ENCODE data around the gene SPEM1. TPM values are rescaled to one million over a fixed set of nuclear protein-coding genes. Genes with fewer than 3 reads are reported as not detected.

SPEM1 gene
- polyA plus RNA-seq, 1 donor (not counting 4 experiments of a cell fraction or from before 2014, with no cell fraction given) = not detected

Other genes with a start within 250 kb of the SPEM1 start
- gene ASGR1, start 241.0 kb upstream of the SPEM1 start, polyA plus RNA-seq = 0.12 to 0.22 TPM (median 0.18 TPM) in 3 replicates
- gene DLG4, start 200.5 kb upstream of the SPEM1 start, polyA plus RNA-seq = 4.5 to 7.2 TPM (median 5.5 TPM) in 3 replicates
- gene ACADVL, start 200.4 kb upstream of the SPEM1 start, polyA plus RNA-seq = 300 to 633 TPM (median 301 TPM) in 3 replicates
- gene DVL2, start 185.8 kb upstream of the SPEM1 start, polyA plus RNA-seq = 3.7 to 6.3 TPM (median 4.7 TPM) in 3 replicates
- gene PHF23, start 180.9 kb upstream of the SPEM1 start, polyA plus RNA-seq = 52.8 to 61.6 TPM (median 55.3 TPM) in 3 replicates
- 271 to 416 TPM (median 391 TPM) in 3 replicates for gene GABARAP, start 177.9 kb upstream of the SPEM1 start, polyA plus RNA-seq
- gene CTDNEP1, start 168.6 kb upstream of the SPEM1 start, polyA plus RNA-seq = 60.8 to 143 TPM (median 66.2 TPM) in 3 replicates
- 19.4 to 24.9 TPM (median 21.4 TPM) in 3 replicates for gene ELP5, start 168.1 kb upstream of the SPEM1 start, polyA plus RNA-seq
- gene CLDN7, start 157.8 kb upstream of the SPEM1 start, polyA plus RNA-seq = 6.3 to 9.0 TPM (median 6.8 TPM) in 3 replicates
- gene SLC2A4, start 138.6 kb upstream of the SPEM1 start, polyA plus RNA-seq = 0.05 TPM in 1 of 3 replicates, not detected in the others
- gene YBX2, start 125.7 kb upstream of the SPEM1 start, polyA plus RNA-seq = 0.01 to 0.05 TPM (median 0.05 TPM) in 3 replicates
- gene EIF5A, start 112.7 kb upstream of the SPEM1 start, polyA plus RNA-seq = 769 to 1,493 TPM (median 948 TPM) in 3 replicates
- gene GPS2, start 105.0 kb upstream of the SPEM1 start, polyA plus RNA-seq = 20.7 to 54.1 TPM (median 24.7 TPM) in 3 replicates
- gene NEURL4, start 91.0 kb upstream of the SPEM1 start, polyA plus RNA-seq = 11.3 to 18.9 TPM (median 13.5 TPM) in 3 replicates
- 0.33 to 3.1 TPM (median 1.7 TPM) in 3 replicates for gene ACAP1, start 83.8 kb upstream of the SPEM1 start, polyA plus RNA-seq
- gene KCTD11, start 68.2 kb upstream of the SPEM1 start, polyA plus RNA-seq = 17.5 to 33.7 TPM (median 18.5 TPM) in 3 replicates
- not detected in 3 replicates for gene TMEM95, start 65.2 kb upstream of the SPEM1 start, polyA plus RNA-seq
- 10.6 to 15.8 TPM (median 12.1 TPM) in 3 replicates for gene TNK1, start 39.2 kb upstream of the SPEM1 start, polyA plus RNA-seq
- 30.5 to 82.8 TPM (median 36.9 TPM) in 3 replicates for gene PLSCR3, start 25.8 kb upstream of the SPEM1 start, polyA plus RNA-seq
- 68.1 to 131 TPM (median 90.1 TPM) in 3 replicates for gene TMEM256, start 16.2 kb upstream of the SPEM1 start, polyA plus RNA-seq
- gene NLGN2, start 12.5 kb upstream of the SPEM1 start, polyA plus RNA-seq = 2.5 to 4.9 TPM (median 4.8 TPM) in 3 replicates
- gene SPEM2, start 5.3 kb downstream of the SPEM1 start, polyA plus RNA-seq = not detected in 3 replicates
- gene SPEM3, start 8.5 kb downstream of the SPEM1 start, polyA plus RNA-seq = not detected in 3 replicates
- 6.8 to 10.0 TPM (median 9.1 TPM) in 3 replicates for gene TMEM102, start 15.1 kb downstream of the SPEM1 start, polyA plus RNA-seq
- 27.4 to 46.9 TPM (median 30.4 TPM) in 3 replicates for gene FGF11, start 19.2 kb downstream of the SPEM1 start, polyA plus RNA-seq
- gene CHRNB1, start 24.7 kb downstream of the SPEM1 start, polyA plus RNA-seq = 13.1 to 51.3 TPM (median 22.0 TPM) in 3 replicates
- 20.9 to 23.9 TPM (median 21.8 TPM) in 3 replicates for gene ZBTB4, start 59.3 kb downstream of the SPEM1 start, polyA plus RNA-seq
- gene SLC35G6, start 61.1 kb downstream of the SPEM1 start, polyA plus RNA-seq = not detected in 3 replicates
- 8.3 to 24.3 TPM (median 17.5 TPM) in 3 replicates for gene POLR2A, start 64.0 kb downstream of the SPEM1 start, polyA plus RNA-seq
- gene TNFSF12, start 128.7 kb downstream of the SPEM1 start, polyA plus RNA-seq = 0.39 to 1.5 TPM (median 1.0 TPM) in 3 replicates
- gene TNFSF13, start 138.4 kb downstream of the SPEM1 start, polyA plus RNA-seq = 2.4 to 5.7 TPM (median 3.9 TPM) in 3 replicates
- 98.9 to 110 TPM (median 99.1 TPM) in 3 replicates for gene SENP3, start 141.6 kb downstream of the SPEM1 start, polyA plus RNA-seq
- 12.2 to 26.6 TPM (median 14.0 TPM) in 3 replicates for gene CD68, start 159.3 kb downstream of the SPEM1 start, polyA plus RNA-seq
- gene MPDU1, start 163.5 kb downstream of the SPEM1 start, polyA plus RNA-seq = 57.8 to 71.5 TPM (median 63.0 TPM) in 3 replicates
- 85.7 to 111 TPM (median 86.2 TPM) in 3 replicates for gene SOX15, start 169.8 kb downstream of the SPEM1 start, polyA plus RNA-seq
- 30.6 to 44.3 TPM (median 32.2 TPM) in 3 replicates for gene FXR2, start 194.6 kb downstream of the SPEM1 start, polyA plus RNA-seq
- 23.5 to 26.9 TPM (median 25.8 TPM) in 3 replicates for gene SAT2, start 207.5 kb downstream of the SPEM1 start, polyA plus RNA-seq
- gene SHBG, start 209.8 kb downstream of the SPEM1 start, polyA plus RNA-seq = 0.14 to 0.44 TPM (median 0.23 TPM) in 3 replicates
- not detected in 3 replicates for gene ATP1B2, start 230.6 kb downstream of the SPEM1 start, polyA plus RNA-seq

All from keratinocyte (primary cell).